ENCODE measurements around the gene PSD4.

PSD4 gene

DNA sequence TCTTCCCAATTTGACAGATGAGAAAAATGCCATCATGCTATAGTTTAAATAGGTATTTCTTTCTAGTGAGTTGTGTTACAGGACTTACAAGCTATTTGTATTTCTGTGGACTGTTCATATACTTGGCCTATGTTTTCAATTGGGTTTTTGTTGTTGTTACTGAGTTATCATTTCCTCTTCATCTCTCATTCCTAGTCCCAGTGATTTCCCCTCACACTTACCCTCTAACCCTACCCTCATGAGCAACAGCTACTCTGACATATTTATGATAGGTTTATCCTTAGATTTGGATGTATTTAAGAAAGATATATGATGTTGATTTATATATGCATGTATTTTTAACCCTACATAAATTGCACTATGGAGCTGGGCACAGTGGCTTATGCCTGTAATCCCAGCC is 10.9 kb upstream of the PSD4 start:
- peaks cover 14 to 16% of the 10 kb centered on the region in 2 experiments for H3K4me1 ChIP-seq (ENCODE audit: control insufficient read depth in 1 of 2, insufficient read depth in 1 of 2, low read depth in 1 of 2, low read length in 1 of 2)

DNA sequence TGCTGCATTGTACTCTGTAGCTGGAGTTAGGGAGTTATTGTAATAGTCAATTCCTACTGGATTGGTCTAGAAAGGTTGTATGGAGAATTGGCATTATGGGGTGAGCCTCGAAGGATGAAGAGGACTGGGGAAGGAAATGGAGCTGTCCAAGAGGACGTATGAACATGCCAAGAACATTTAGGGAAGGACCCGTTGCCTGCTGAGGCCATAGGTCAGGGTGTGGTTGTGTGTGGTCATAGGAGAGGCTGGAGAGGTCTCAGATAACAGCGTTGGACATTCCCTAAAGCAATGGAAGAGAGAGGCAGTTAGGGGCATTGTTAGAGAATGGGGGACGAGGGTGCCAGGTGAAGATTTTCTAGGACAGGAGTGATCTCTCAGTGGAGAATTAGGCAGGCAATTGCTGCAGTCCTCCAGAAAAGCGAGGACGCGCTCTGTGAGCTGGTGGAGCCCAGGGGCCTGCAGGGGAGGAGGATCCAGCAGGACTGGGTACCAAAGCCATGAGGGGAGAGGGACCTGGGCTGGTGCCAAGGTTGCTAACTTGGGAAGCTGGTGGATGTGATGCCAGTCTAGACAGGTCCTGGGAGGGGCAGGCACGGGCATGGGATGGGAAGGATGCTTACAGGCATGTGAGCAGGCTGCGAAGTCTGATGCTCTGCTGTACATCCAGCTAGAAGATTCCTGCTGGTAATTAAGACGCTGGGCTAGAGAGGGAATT is 9.4 kb upstream of the PSD4 start:
- H3K4me3 ChIP-seq (ENCODE audit: low read depth in 1 of 2, low read length in 1 of 2): no peak overlapping the region
- no peak overlapping the region for H3K27ac ChIP-seq
- H3K9me3 ChIP-seq: no peaks in the 10 kb centered on the region
- H3K36me3 ChIP-seq: no peaks in the 10 kb centered on the region
- TF ChIP-seq, protein P1, sequence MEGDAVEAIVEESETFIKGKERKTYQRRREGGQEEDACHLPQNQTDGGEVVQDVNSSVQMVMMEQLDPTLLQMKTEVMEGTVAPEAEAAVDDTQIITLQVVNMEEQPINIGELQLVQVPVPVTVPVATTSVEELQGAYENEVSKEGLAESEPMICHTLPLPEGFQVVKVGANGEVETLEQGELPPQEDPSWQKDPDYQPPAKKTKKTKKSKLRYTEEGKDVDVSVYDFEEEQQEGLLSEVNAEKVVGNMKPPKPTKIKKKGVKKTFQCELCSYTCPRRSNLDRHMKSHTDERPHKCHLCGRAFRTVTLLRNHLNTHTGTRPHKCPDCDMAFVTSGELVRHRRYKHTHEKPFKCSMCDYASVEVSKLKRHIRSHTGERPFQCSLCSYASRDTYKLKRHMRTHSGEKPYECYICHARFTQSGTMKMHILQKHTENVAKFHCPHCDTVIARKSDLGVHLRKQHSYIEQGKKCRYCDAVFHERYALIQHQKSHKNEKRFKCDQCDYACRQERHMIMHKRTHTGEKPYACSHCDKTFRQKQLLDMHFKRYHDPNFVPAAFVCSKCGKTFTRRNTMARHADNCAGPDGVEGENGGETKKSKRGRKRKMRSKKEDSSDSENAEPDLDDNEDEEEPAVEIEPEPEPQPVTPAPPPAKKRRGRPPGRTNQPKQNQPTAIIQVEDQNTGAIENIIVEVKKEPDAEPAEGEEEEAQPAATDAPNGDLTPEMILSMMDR (IDR thresholded peaks at IDR 0.05): no peak
- peaks cover 3% of the 10 kb centered on the region for H3K27me3 ChIP-seq
- peaks cover 27 to 28% of the 10 kb centered on the region in 2 experiments for H3K4me1 ChIP-seq (ENCODE audit: control insufficient read depth in 1 of 2, insufficient read depth in 1 of 2, low read depth in 1 of 2, low read length in 1 of 2)

More for the DNA sequence above, 10.9 kb upstream of the PSD4 start:
- Histone ChIP-seq H3K9me3 (no peaks in the 10 kb centered on the region), H3K4me3 (ENCODE audit: low read depth in 1 of 2, low read length in 1 of 2) (no peak overlapping the region), H3K27me3 (peaks cover 18% of the 10 kb centered on the region), H3K36me3 (no peaks in the 10 kb centered on the region), H3K27ac (no peak overlapping the region)
- TF ChIP-seq, protein P1 (IDR thresholded peaks at IDR 0.05): no peak

- H3K4me1 ChIP-seq (ENCODE audit: control insufficient read depth in 1 of 2, insufficient read depth in 1 of 2, low read depth in 1 of 2, low read length in 1 of 2): peaks cover 34 to 35% of the 10 kb centered on the region in 2 experiments
- H3K9me3 ChIP-seq: no peaks in the 10 kb centered on the region
- no peaks in the 10 kb centered on the region for H3K27me3 ChIP-seq
- no peak overlapping the region for H3K27ac ChIP-seq
- H3K36me3 ChIP-seq: no peaks in the 10 kb centered on the region
- TF ChIP-seq, protein P1 (IDR thresholded peaks at IDR 0.05): no peak
- no peak overlapping the region for H3K4me3 ChIP-seq (ENCODE audit: low read depth in 1 of 2, low read length in 1 of 2)
These were observed 8.7 kb upstream of the PSD4 start for GRCh38 chr2:113164930-113165585.

DNA sequence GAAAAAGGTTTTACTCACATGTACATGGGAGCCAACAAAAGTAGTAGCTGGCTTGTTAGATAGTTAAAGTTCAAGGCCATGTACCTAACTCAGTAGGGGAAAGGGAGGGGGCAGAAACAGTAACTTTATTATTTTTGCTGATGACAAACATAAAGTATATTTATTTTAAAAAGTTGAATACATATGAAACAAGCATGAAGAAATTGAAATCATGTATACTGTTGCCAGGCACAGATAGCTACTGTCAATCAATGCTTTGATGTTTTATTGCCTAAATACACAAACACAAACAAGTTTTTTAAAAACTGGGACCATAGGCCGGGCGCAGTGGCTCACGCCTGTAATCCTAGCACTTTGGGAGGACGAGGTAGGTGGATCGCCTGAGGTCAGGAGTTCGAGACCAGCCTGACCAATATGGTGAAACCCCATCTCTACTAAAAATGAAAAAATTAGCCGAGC is 7.6 kb upstream of the PSD4 start:
- Histone ChIP-seq H3K27me3 (no peaks in the 10 kb centered on the region), H3K4me3 (ENCODE audit: low read depth in 1 of 2, low read length in 1 of 2) (no peak overlapping the region), H3K4me1 (ENCODE audit: control insufficient read depth in 1 of 2, insufficient read depth in 1 of 2, low read depth in 1 of 2, low read length in 1 of 2) (peaks cover 35% of the 10 kb centered on the region in 2 experiments), H3K9me3 (no peaks in the 10 kb centered on the region), H3K36me3 (no peaks in the 10 kb centered on the region), H3K27ac (no peak overlapping the region)
- TF ChIP-seq, protein P1 (IDR thresholded peaks at IDR 0.05): no peak

DNA sequence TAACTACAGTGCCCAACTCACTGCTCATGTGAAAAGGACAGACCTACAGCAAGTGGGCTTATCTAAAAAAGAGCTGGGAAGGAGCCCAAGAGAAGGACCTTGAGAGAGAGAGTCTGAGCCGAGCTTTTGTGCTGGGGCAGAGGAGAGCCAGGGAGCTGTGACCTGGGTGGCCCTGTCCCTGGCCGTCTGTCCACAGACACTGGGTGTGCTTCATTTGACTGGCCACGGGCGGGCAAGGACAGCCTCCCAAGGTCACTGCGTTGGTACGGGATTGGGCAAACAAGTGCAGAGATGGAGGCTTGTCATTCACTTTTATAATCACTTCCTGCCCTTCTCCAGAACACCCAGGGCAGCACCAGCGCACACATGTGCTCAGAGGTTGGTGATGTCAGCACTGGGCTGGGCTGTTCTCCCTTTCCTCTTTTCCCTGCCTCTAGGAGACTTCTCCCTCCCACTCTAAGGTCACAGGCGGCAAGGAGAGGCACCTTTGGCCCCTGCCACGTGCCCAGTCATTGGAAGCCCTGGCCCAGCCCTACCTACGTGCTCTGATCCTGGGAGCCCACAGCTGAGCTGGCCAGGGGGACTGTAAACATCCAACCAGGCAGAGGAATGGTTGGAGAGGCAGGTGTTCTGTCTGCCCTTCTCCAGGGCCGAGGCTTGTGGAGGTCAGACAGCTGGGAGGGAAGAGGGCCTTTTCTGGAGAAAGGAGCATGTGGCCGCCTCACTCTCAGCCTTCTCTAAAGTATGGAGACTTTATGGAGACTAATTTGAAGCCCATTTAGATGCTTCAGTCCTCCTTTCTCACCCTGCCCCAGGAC is 6.4 kb upstream of the PSD4 start:
- TF ChIP-seq, protein P1 (IDR thresholded peaks at IDR 0.05): no peak
- peaks cover 36 to 39% of the 10 kb centered on the region in 2 experiments for H3K4me1 ChIP-seq (ENCODE audit: control insufficient read depth in 1 of 2, insufficient read depth in 1 of 2, low read depth in 1 of 2, low read length in 1 of 2)
- no peaks in the 10 kb centered on the region for H3K27me3 ChIP-seq
- H3K4me3 ChIP-seq (ENCODE audit: low read depth in 1 of 2, low read length in 1 of 2): no peak overlapping the region
- H3K27ac ChIP-seq: peak overlapping the region; percentile 78
- no peaks in the 10 kb centered on the region for H3K36me3 ChIP-seq
- no peaks in the 10 kb centered on the region for H3K9me3 ChIP-seq
